HUES48 (cell line): ENCODE measurements around the gene TMEM89.

Source experiments
- H3K27ac ChIP-seq: one replicate; pipeline ENCODE4 v1.7.0; 2013; ENCODE audit warnings: low read depth, low read length, inconsistent platforms
- H3K27me3 ChIP-seq: 2 replicates; pipeline ENCODE4 v1.6.1; 2013; ENCODE audit warnings: mild to moderate bottlenecking, low read length; ENCODE audit not compliant: control insufficient read depth, insufficient read depth
- H3K36me3 ChIP-seq: 2 replicates; pipeline ENCODE4 v1.6.1; 2013; ENCODE audit warnings: low read length; ENCODE audit not compliant: control insufficient read depth, insufficient read depth
- H3K4me1 ChIP-seq: 2 replicates; pipeline ENCODE4 v1.6.1; 2013; ENCODE audit warnings: mild to moderate bottlenecking, low read length; ENCODE audit not compliant: control insufficient read depth, insufficient read depth
- H3K4me3 ChIP-seq: 2 replicates; pipeline ENCODE4 v1.5.1; 2013; ENCODE audit warnings: mild to moderate bottlenecking, low read depth, low read length
- H3K9ac ChIP-seq: 2 replicates; pipeline ENCODE4 v1.6.1; 2013; ENCODE audit warnings: mild to moderate bottlenecking, low read depth, low read length, moderate library complexity
- H3K9me3 ChIP-seq: 2 replicates; pipeline ENCODE4 v1.6.1; 2013; ENCODE audit warnings: low read length; ENCODE audit not compliant: control insufficient read depth, insufficient read depth

The TMEM89 gene

GRCh38 chr3:48585411-48585810, 36.2 kb downstream of the TMEM89 start:
- Histone ChIP-seq H3K9me3 (no peaks in the 10 kb centered on the region), H3K4me1 (no peaks in the 10 kb centered on the region), H3K36me3 (no peaks in the 10 kb centered on the region; the same call in 1 of the 2 replicates), H3K27me3 (no peaks in the 10 kb centered on the region), H3K9ac (no peak overlapping the region), H3K27ac (no peak overlapping the region), H3K4me3 (no peak overlapping the region)

GRCh38 chr3:48584836-48585235, 36.7 kb downstream of the TMEM89 start:
- H3K4me1 ChIP-seq, result no peaks in the 10 kb centered on the region
- H3K27ac ChIP-seq, result no peak overlapping the region
- H3K9me3 ChIP-seq, result no peaks in the 10 kb centered on the region
- no peaks in the 10 kb centered on the region for H3K27me3 ChIP-seq
- H3K9ac ChIP-seq, result no peak overlapping the region
- H3K36me3 ChIP-seq, result no peaks in the 10 kb centered on the region; the same call in 1 of the 2 replicates
- H3K4me3 ChIP-seq, result no peak overlapping the region

- no peak overlapping the region for H3K4me3 ChIP-seq
- H3K9ac ChIP-seq, result no peak overlapping the region
- H3K27ac ChIP-seq, result no peak overlapping the region
- no peaks in the 10 kb centered on the region for H3K9me3 ChIP-seq
- no peaks in the 10 kb centered on the region for H3K4me1 ChIP-seq
- no peaks in the 10 kb centered on the region for H3K27me3 ChIP-seq
- H3K36me3 ChIP-seq, result peaks cover 12% of the 10 kb centered on the region
Observed at GRCh38 chr3:48581621-48582481, 39.7 kb downstream of the TMEM89 start.

GRCh38 chr3:48576647-48577046, 44.9 kb downstream of the TMEM89 start:
- H3K27me3 ChIP-seq, result no peaks in the 10 kb centered on the region
- H3K9ac ChIP-seq, result no peak overlapping the region
- H3K9me3 ChIP-seq, result no peaks in the 10 kb centered on the region
- H3K4me1 ChIP-seq, result no peaks in the 10 kb centered on the region
- H3K4me3 ChIP-seq, result no peak overlapping the region
- H3K27ac ChIP-seq, result no peak overlapping the region
- peaks cover 12% of the 10 kb centered on the region; the same call in 1 of the 2 replicates for H3K36me3 ChIP-seq

- H3K4me1 ChIP-seq, result no peaks in the 10 kb centered on the region
- peaks cover 12% of the 10 kb centered on the region; the same call in 1 of the 2 replicates for H3K36me3 ChIP-seq
Observed at GRCh38 chr3:48575366-48575765, 46.2 kb downstream of the TMEM89 start.

GRCh38 chr3:48573973-48574585, 47.5 kb downstream of the TMEM89 start:
- Histone ChIP-seq H3K9me3 (no peaks in the 10 kb centered on the region), H3K27me3 (no peaks in the 10 kb centered on the region), H3K4me1 (no peaks in the 10 kb centered on the region), H3K4me3 (no peak overlapping the region), H3K36me3 (peaks cover 8% of the 10 kb centered on the region; the same call in 1 of the 2 replicates), H3K9ac (no peak overlapping the region), H3K27ac (no peak overlapping the region)

More at GRCh38 chr3:48575366-48575765, 46.2 kb downstream of the TMEM89 start:
- Histone ChIP-seq H3K27me3 (no peaks in the 10 kb centered on the region), H3K9ac (no peak overlapping the region), H3K27ac (no peak overlapping the region), H3K9me3 (no peaks in the 10 kb centered on the region), H3K4me3 (no peak overlapping the region)

GRCh38 chr3:48572517-48572916, 49.1 kb downstream of the TMEM89 start:
- Histone ChIP-seq H3K9me3 (no peaks in the 10 kb centered on the region), H3K4me3 (no peak overlapping the region), H3K27ac (no peak overlapping the region), H3K9ac (no peak overlapping the region), H3K4me1 (no peaks in the 10 kb centered on the region), H3K36me3 (peaks cover 6% of the 10 kb centered on the region; the same call in 1 of the 2 replicates), H3K27me3 (no peaks in the 10 kb centered on the region)

- H3K4me1 ChIP-seq, result no peaks in the 10 kb centered on the region
- no peaks in the 10 kb centered on the region for H3K9me3 ChIP-seq
- no peak overlapping the region for H3K4me3 ChIP-seq
- no peak overlapping the region for H3K27ac ChIP-seq
- no peaks in the 10 kb centered on the region for H3K27me3 ChIP-seq
- H3K9ac ChIP-seq, result no peak overlapping the region
- peaks cover under 1% of the 10 kb centered on the region; the same call in 1 of the 2 replicates for H3K36me3 ChIP-seq
Observed at GRCh38 chr3:48571938-48572337, 49.6 kb downstream of the TMEM89 start.
